HCT116 (cell line): ENCODE results near the gene CD28. TPM values are rescaled to one million over a fixed set of nuclear protein-coding genes. Genes with fewer than 3 reads are reported as not detected.

Experiments used
- ATAC-seq: fragments of 200-7000 bp; cut with Tn5 transposase; 2 replicates; pipeline ENCODE4 v1.9.1; 2020; ENCODE audit warnings: mild to moderate bottlenecking, moderate library complexity
- BruUV-seq: library from RNA; stranded (reverse); fragments of 400-500 nt; replicated peaks from 2 replicates; lab custom pipeline; 2021; lab: Mats Ljungman, UMichigan
- CTCF ChIA-PET: fragments of 300-600 bp; sonication (Branson Sonifier 250); formaldehyde crosslinking; loops from one replicate; lab custom pipeline; 2021; ENCODE audit warnings: antibody characterized with exemption; lab: Charles Lee
- POLR2A ChIA-PET: fragments of 300-600, 350-600 bp; sonication (Branson Sonifier 250); formaldehyde crosslinking; loops from one replicate; lab custom pipeline; 2021; ENCODE audit warnings: antibody characterized with exemption; lab: Charles Lee
- RAD21 ChIA-PET, 2 experiments: fragments of 300-600 bp; sonication (Branson Sonifier 250); formaldehyde crosslinking; loops; one replicate each; lab custom pipeline; 2023; ENCODE audit warnings: low total read pairs in 2 of 2; ENCODE audit not compliant: uncharacterized antibody in 2 of 2, unreplicated experiment in 2 of 2, low non-redundant PET in 1 of 2; lab: Charles Lee
- DNase-seq: peaks from one replicate; pipeline ENCODE4 v3.0.0-alpha.2; 2010; ENCODE audit warnings: low read depth, low spot score
- H2AFZ ChIP-seq: fragments of 200-600 bp; shearing (Covaris generic), sonication (generic); 2 replicates; pipeline ENCODE4 v1.6.1; 2017; ENCODE audit warnings: low read depth, mixed run types, mixed read lengths, antibody characterized with exemption, low read length; ENCODE audit not compliant: poor library complexity, severe bottlenecking
- H3K27ac ChIP-seq: 2 replicates; pipeline ENCODE4 v1.5.1; 2012; ENCODE audit warnings: low read depth, low read length
- H3K27me3 ChIP-seq: fragments of 200-600 bp; sonication (generic); 2 replicates; pipeline ENCODE4 v1.6.1; 2016; ENCODE audit warnings: mixed run types, low read length, mixed read lengths; ENCODE audit not compliant: insufficient read depth
- H3K36me3 ChIP-seq, 2 experiments: fragments of 200-500 bp in 1 of 2; fragments of 200-600 bp in 1 of 2; sonication (Bioruptor generic) in 1 of 2; sonication (generic) in 1 of 2; 2 replicates each; pipeline versions ENCODE4 v1.5.1 to v1.6.1; 2014 to 2016; ENCODE audit warnings: low read length in 2 of 2, inconsistent platforms in 1 of 2, mixed read lengths in 1 of 2, mixed run types in 1 of 2; ENCODE audit not compliant: insufficient read depth in 2 of 2, control insufficient read depth in 1 of 2
- H3K4me1 ChIP-seq, 2 experiments: fragments of 200-600 bp in 1 of 2; sonication (generic) in 1 of 2; 2 replicates each; pipeline versions ENCODE4 v1.5.1 to v1.6.1; 2012 to 2017; ENCODE audit warnings: low read length in 2 of 2, inconsistent platforms in 1 of 2, mild to moderate bottlenecking in 1 of 2, mixed read lengths in 1 of 2, mixed run types in 1 of 2, moderate library complexity in 1 of 2; ENCODE audit not compliant: insufficient read depth in 2 of 2, control insufficient read depth in 1 of 2
- H3K4me2 ChIP-seq: fragments of 200-600 bp; sonication (generic); 2 replicates; pipeline ENCODE4 v1.6.1; 2017; ENCODE audit warnings: mixed run types, low read length, mixed read lengths
- H3K4me3 ChIP-seq, 2 experiments: fragments of 200-600 bp in 1 of 2; sonication (generic) in 1 of 2; replicated peaks in 1 of 2; 2 replicates each; pipeline ENCODE4 v1.5.1; 2011 to 2016; ENCODE audit warnings: low read length in 2 of 2, control low read depth in 1 of 2, low read depth in 1 of 2, mild to moderate bottlenecking in 1 of 2, mixed read lengths in 1 of 2, mixed run types in 1 of 2
- H3K79me2 ChIP-seq: fragments of 200-600 bp; sonication (generic); 2 replicates; pipeline ENCODE4 v1.6.1; 2017; ENCODE audit warnings: mild to moderate bottlenecking, mixed run types, low read length, moderate library complexity, mixed read lengths; ENCODE audit not compliant: insufficient read depth
- H3K9ac ChIP-seq: fragments of 200-600 bp; sonication (generic); 2 replicates; pipeline ENCODE4 v1.6.1; 2016; ENCODE audit warnings: low read length, mixed read lengths
- H3K9me2 ChIP-seq: fragments of 200-600 bp; sonication (generic), shearing (Covaris generic); 2 replicates; pipeline ENCODE4 v1.6.1; 2017; ENCODE audit warnings: mixed run types, mild to moderate bottlenecking, moderate library complexity; ENCODE audit not compliant: insufficient read depth
- H3K9me3 ChIP-seq, 2 experiments: fragments of 200-500 bp in 1 of 2; fragments of 200-600 bp in 1 of 2; sonication (Bioruptor generic) in 1 of 2; sonication (generic) in 1 of 2; 2 replicates each; pipeline ENCODE4 v1.6.1; 2014 to 2017; ENCODE audit warnings: low read length in 2 of 2, mixed read lengths in 2 of 2, inconsistent platforms in 1 of 2, low read depth in 1 of 2, mild to moderate bottlenecking in 1 of 2, mixed run types in 1 of 2, moderate library complexity in 1 of 2; ENCODE audit not compliant: control insufficient read depth in 1 of 2, insufficient read depth in 1 of 2
- H4K20me1 ChIP-seq: fragments of 200-600 bp; sonication (generic), shearing (Covaris generic); 2 replicates; pipeline ENCODE4 v1.6.1; 2017; ENCODE audit warnings: mixed run types, mild to moderate bottlenecking, moderate library complexity; ENCODE audit not compliant: insufficient read depth
- ATF3 ChIP-seq: IDR thresholded peaks from 2 replicates; pipeline ENCODE4 v1.6.1; 2012
- CBX3 ChIP-seq: IDR thresholded peaks from 2 replicates; pipeline ENCODE4 v1.6.1; 2012; ENCODE audit warnings: low read depth
- CEBPB ChIP-seq: IDR thresholded peaks from 2 replicates; pipeline ENCODE4 v1.6.1; 2012; ENCODE audit warnings: low read depth
- EGR1 ChIP-seq: IDR thresholded peaks from 2 replicates; pipeline ENCODE4 v1.6.1; 2012; ENCODE audit warnings: low read depth
- ELF1 ChIP-seq: IDR thresholded peaks from 2 replicates; pipeline ENCODE4 v1.6.1; 2012; ENCODE audit warnings: low read depth, borderline replicate concordance
- EZH2 ChIP-seq: fragments of 200-600 bp; sonication (generic); IDR thresholded peaks from 2 replicates; pipeline ENCODE4 v1.6.1; 2017; ENCODE audit warnings: antibody characterized with exemption, mixed run types
- EZH2phosphoT487 ChIP-seq: fragments of 200-600 bp; IDR thresholded peaks from 2 replicates; pipeline ENCODE4 v1.6.1; 2018; ENCODE audit warnings: antibody characterized with exemption, borderline replicate concordance
- JUND ChIP-seq: IDR thresholded peaks from 2 replicates; pipeline ENCODE4 v1.6.1; 2012
- POLR2A ChIP-seq: IDR thresholded peaks from 2 replicates; pipeline ENCODE4 v1.7.0; 2011; ENCODE audit warnings: borderline replicate concordance; ENCODE audit not compliant: insufficient read depth, insufficient read length; ENCODE audit errors: extremely low read depth
- POLR2AphosphoS5 ChIP-seq: IDR thresholded peaks from 2 replicates; pipeline ENCODE4 v1.6.1; 2011; ENCODE audit warnings: mild to moderate bottlenecking, low read depth, low read length, moderate library complexity
- RAD21 ChIP-seq: IDR thresholded peaks from 2 replicates; pipeline ENCODE4 v1.6.1; 2012; ENCODE audit warnings: low read depth, mild to moderate bottlenecking
- REST ChIP-seq: IDR thresholded peaks from 2 replicates; pipeline ENCODE4 v1.6.1; 2012; ENCODE audit warnings: low read depth
- SIN3A ChIP-seq: IDR thresholded peaks from 2 replicates; pipeline ENCODE4 v1.6.1; 2012; ENCODE audit warnings: low read depth
- SP1 ChIP-seq: IDR thresholded peaks from 2 replicates; pipeline ENCODE4 v1.6.1; 2012; ENCODE audit warnings: low read depth
- SRF ChIP-seq: IDR thresholded peaks from 2 replicates; pipeline ENCODE4 v1.6.1; 2012; ENCODE audit warnings: low read depth
- YY1 ChIP-seq: IDR thresholded peaks from 2 replicates; pipeline ENCODE4 v1.6.1; 2011; ENCODE audit warnings: low read length, low read depth, moderate library complexity, mild to moderate bottlenecking; ENCODE audit not compliant: insufficient replicate concordance; ENCODE audit errors: extremely low read depth
- ZBTB33 ChIP-seq: IDR thresholded peaks from 2 replicates; pipeline ENCODE4 v1.6.1; 2011; ENCODE audit warnings: mild to moderate bottlenecking, low read length, moderate library complexity; ENCODE audit not compliant: insufficient replicate concordance; ENCODE audit errors: extremely low read depth
- intact Hi-C: fragments of 100-400 bp; cut with micrococcal nuclease; formaldehyde crosslinking; loops from 2 replicates; pipeline ENCODE4 v1.10.0; 2022
- total RNA-seq: library from RNA; stranded (reverse); gene quantifications from one replicate; pipeline ENCODE4 v1.2.1, GENCODE V29; 2021; ENCODE audit not compliant: unreplicated experiment
- TF ChIP-seq, protein P1 (sequence below): IDR thresholded peaks from 2 replicates; pipeline ENCODE4 v1.6.1; 2012

CD28 gene
- total RNA-seq, 1 experiment from 2014 or later, result 0.37 TPM

DNA sequence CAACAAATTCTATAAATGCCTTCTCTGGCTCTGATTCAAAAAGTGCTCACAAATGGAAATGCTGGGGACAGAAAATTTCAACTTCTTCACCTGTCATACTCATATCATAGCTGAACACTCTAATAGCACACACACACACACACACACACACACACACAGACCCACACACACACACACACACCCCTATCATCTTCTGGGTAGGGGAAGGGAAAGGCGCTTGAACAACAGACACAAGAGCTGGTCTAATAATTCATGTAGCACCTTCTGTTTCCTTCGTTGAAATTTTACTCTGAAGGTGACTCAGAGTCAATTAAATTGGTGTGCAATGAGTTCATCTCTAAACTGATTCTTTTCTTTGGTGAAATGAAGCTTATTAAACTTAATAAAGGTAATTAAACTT, 32.9 kb downstream of the CD28 start (continued):
- TF ChIP-seq REST, result no peak
- TF ChIP-seq SRF, result no peak

- CTCF ChIA-PET, result no interaction called here
- Histone ChIP-seq H3K79me2 (no peaks in the 10 kb centered on the region), H3K27me3 (no peaks in the 10 kb centered on the region), H3K27ac (no peak overlapping the region), H4K20me1 (no peaks in the 10 kb centered on the region), H3K9me2 (no peaks in the 10 kb centered on the region), H3K36me3 (no peaks in the 10 kb centered on the region), H3K4me3 (no peak overlapping the region), H3K4me2 (no peak overlapping the region), H3K4me1 (no peaks in the 10 kb centered on the region), H3K9me3 (no peaks in the 10 kb centered on the region), H3K9ac (no peak overlapping the region), H2AFZ (no peak overlapping the region)
- BruUV-seq, result no TSS peak
- POLR2A ChIA-PET, result no interaction called here
- TF ChIP-seq CBX3, result no peak
- no peak for TF ChIP-seq POLR2A
- TF ChIP-seq SP1, result no peak
- no peak for TF ChIP-seq ELF1
- TF ChIP-seq EGR1, result no peak
- TF ChIP-seq ZBTB33, result no peak
- no peak for TF ChIP-seq EZH2phosphoT487
- no peak for TF ChIP-seq CEBPB
- TF ChIP-seq ATF3, result no peak
- no peak for TF ChIP-seq YY1
- TF ChIP-seq, protein P1, sequence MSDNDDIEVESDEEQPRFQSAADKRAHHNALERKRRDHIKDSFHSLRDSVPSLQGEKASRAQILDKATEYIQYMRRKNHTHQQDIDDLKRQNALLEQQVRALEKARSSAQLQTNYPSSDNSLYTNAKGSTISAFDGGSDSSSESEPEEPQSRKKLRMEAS, result no peak
- no peak for TF ChIP-seq SIN3A
- no peak for TF ChIP-seq JUND
- TF ChIP-seq EZH2, result no peak
- no peak for TF ChIP-seq RAD21
- no peak for TF ChIP-seq POLR2AphosphoS5
- intact Hi-C loops, result no loop called here
- RAD21 ChIA-PET, result no interaction called here
- DNase-seq (no peak), ATAC-seq (no peak)
These were observed 34.4 kb downstream of the CD28 start for GRCh38 chr2:203740871-203741281.
